NCI-H1105 (cell line): ENCODE data around the gene AKT1.

Experiments used
- DNase-seq: peaks from one replicate; lab custom pipeline; 2025; lab: John Stamatoyannopoulos, UW

The AKT1 gene

GRCh38 chr14:104723651-104724406 lies 71.7 kb downstream of the AKT1 start, which contains the start of gene ADSS1:
Gene ADSS1, plus strand, starts transcription at chr14:104724229. Its CDS starts 42 bp downstream, at chr14:104724271.
- DNase-seq: peak; percentile 25

GRCh38 chr14:104722938-104723650 lies 72.5 kb downstream of the AKT1 start:
- DNase-seq: no peak

GRCh38 chr14:104721505-104722431 lies 73.8 kb downstream of the AKT1 start:
- no peak for DNase-seq
